Activated CD8-positive, alpha-beta T cell treated with anti-CD3 and anti-CD28 coated beads for 36 hours (primary cell): Measurements from ENCODE around the gene LRRC8E. TPM values are rescaled to one million over a fixed set of nuclear protein-coding genes. Genes with fewer than 3 reads are reported as not detected.
A peak's percentile ranks its signal among the peaks of the same experiment; 100 is the strongest.

Source experiments
- ATAC-seq: fragments of 200-7000 bp; cut with Tn5 transposase; one replicate; pipeline ENCODE4 v1.10.0; 2021; ENCODE audit warnings: mild to moderate bottlenecking, moderate library complexity
- CTCF ChIA-PET: fragments of 350-600 bp; sonication (Branson Sonifier 250); formaldehyde crosslinking; loops from one replicate; lab custom pipeline; 2021; ENCODE audit warnings: antibody characterized with exemption; lab: Charles Lee
- POLR2A ChIA-PET: fragments of 350-600 bp; sonication (Branson Sonifier 250); formaldehyde crosslinking; loops from one replicate; lab custom pipeline; 2021; ENCODE audit warnings: antibody characterized with exemption; lab: Charles Lee
- DNase-seq: peaks from one replicate; pipeline ENCODE4 v3.0.0-alpha.2; 2020
- H3K27ac Mint-ChIP-seq: one replicate; pipeline ENCODE4 v1.8.0; 2021; ENCODE audit warnings: mild to moderate bottlenecking, mixed read lengths
- H3K27me3 Mint-ChIP-seq: one replicate; pipeline ENCODE4 v1.8.0; 2021; ENCODE audit warnings: mixed read lengths
- H3K36me3 Mint-ChIP-seq: one replicate; pipeline ENCODE4 v1.8.0; 2021; ENCODE audit warnings: low read depth, mixed read lengths
- H3K4me1 Mint-ChIP-seq: one replicate; pipeline ENCODE4 v1.8.0; 2021; ENCODE audit warnings: low read depth, mixed read lengths
- H3K4me3 Mint-ChIP-seq: one replicate; pipeline ENCODE4 v1.8.0; 2021; ENCODE audit warnings: mild to moderate bottlenecking, moderate library complexity, mixed read lengths
- H3K9me3 Mint-ChIP-seq: one replicate; pipeline ENCODE4 v1.8.0; 2021; ENCODE audit warnings: mixed read lengths
- CTCF ChIP-seq: fragments of 200-600 bp; IDR thresholded peaks from one replicate; pipeline ENCODE4 v1.8.0; 2022; ENCODE audit warnings: antibody characterized with exemption, mild to moderate bottlenecking
- intact Hi-C: fragments of 100-400 bp; cut with micrococcal nuclease; formaldehyde crosslinking; loops from one replicate; pipeline ENCODE4 v1.10.0; 2022
- total RNA-seq, 2 experiments: library from RNA; stranded (reverse); gene quantifications; one replicate each; pipeline ENCODE4 v1.2.3, GENCODE V29; 2021

LRRC8E gene
- total RNA-seq, 2 experiments from 2014 or later = not detected

- TF ChIP-seq CTCF = no peak
- ATAC-seq (no peak), DNase-seq (no peak)
- H3K4me1 Mint-ChIP-seq = peaks cover 12% of the 10 kb centered on the region
- CTCF ChIA-PET = interaction anchor here (1.5 to 2.0 kb wide), 2 partner anchors 31 to 220 kb away, joined by 3 to 6 read pairs; partner anchors contain the start of gene TRAPPC5
- H3K9me3 Mint-ChIP-seq = no peaks in the 10 kb centered on the region
- POLR2A ChIA-PET = interaction anchor here (1.0 to 2.2 kb wide), 4 partner anchors 13 to 43 kb away, joined by 3 to 6 read pairs (median 4); partner anchors contain the start of genes LRRC8E and TIMM44
- intact Hi-C loops = no loop called here
- H3K27me3 Mint-ChIP-seq = no peaks in the 10 kb centered on the region
- H3K36me3 Mint-ChIP-seq = peaks cover 10% of the 10 kb centered on the region
- no peak overlapping the region for H3K4me3 Mint-ChIP-seq
- no peak overlapping the region for H3K27ac Mint-ChIP-seq
Measured at GRCh38 chr19:7900401-7900870, 12.1 kb downstream of the LRRC8E start.

GRCh38 chr19:7900931-7901330 is 12.6 kb downstream of the LRRC8E start:
- no peak for ATAC-seq
- Mint-ChIP-seq H3K27ac (no peak overlapping the region), H3K36me3 (peaks cover 13% of the 10 kb centered on the region), H3K27me3 (no peaks in the 10 kb centered on the region), H3K9me3 (no peaks in the 10 kb centered on the region), H3K4me1 (peaks cover 16% of the 10 kb centered on the region), H3K4me3 (no peak overlapping the region)
- intact Hi-C loops = no loop called here
- ChIA-PET CTCF (interaction anchor here (1.5 to 2.0 kb wide), 2 partner anchors 31 to 220 kb away, joined by 3 to 6 read pairs; partner anchors contain the start of gene TRAPPC5), POLR2A (interaction anchor here (1.0 to 2.2 kb wide), 4 partner anchors 13 to 43 kb away, joined by 3 to 6 read pairs (median 4); partner anchors contain the start of genes LRRC8E and TIMM44)
- no peak for TF ChIP-seq CTCF
- DNase-seq = no peak

- Mint-ChIP-seq H3K9me3 (no peaks in the 10 kb centered on the region), H3K36me3 (peaks cover 15% of the 10 kb centered on the region), H3K27ac (no peak overlapping the region), H3K4me3 (no peak overlapping the region), H3K4me1 (peaks cover 18% of the 10 kb centered on the region), H3K27me3 (no peaks in the 10 kb centered on the region)
- ChIA-PET POLR2A (interaction anchor here (0.7 to 1.8 kb wide), 5 partner anchors 14 to 81 kb away, joined by 3 to 5 read pairs (median 3); partner anchors contain the start of genes LRRC8E and TIMM44), CTCF (interaction anchor here (1.0 to 2.0 kb wide), 4 partner anchors 32 to 221 kb away, joined by 3 to 6 read pairs (median 4); partner anchors contain the start of gene TRAPPC5)
- DNase-seq (no peak), ATAC-seq (no peak)
- intact Hi-C loops = no loop called here
- no peak for TF ChIP-seq CTCF
Measured at GRCh38 chr19:7901337-7901736, 13.0 kb downstream of the LRRC8E start.

- H3K36me3 Mint-ChIP-seq = peaks cover 15% of the 10 kb centered on the region
- intact Hi-C loops = no loop called here
- H3K27ac Mint-ChIP-seq = peak overlapping the region; percentile 86
- TF ChIP-seq CTCF = no peak
- peaks cover 18% of the 10 kb centered on the region for H3K4me1 Mint-ChIP-seq
- ATAC-seq (no peak), DNase-seq (no peak)
- POLR2A ChIA-PET = interaction anchor here (1.5 to 1.6 kb wide), 2 partner anchors 14 to 21 kb away, joined by 5 to 13 read pairs; no protein-coding TSS in a partner anchor
- no peaks in the 10 kb centered on the region for H3K9me3 Mint-ChIP-seq
- H3K27me3 Mint-ChIP-seq = no peaks in the 10 kb centered on the region
- CTCF ChIA-PET = interaction anchor here (1.0 to 1.6 kb wide), 7 partner anchors 15 to 50 kb away, joined by 3 to 10 read pairs (median 4); partner anchors contain the start of genes SNAPC2 and TIMM44
- H3K4me3 Mint-ChIP-seq = peak overlapping the region; percentile 86
Measured at GRCh38 chr19:7902796-7903243, 14.5 kb downstream of the LRRC8E start.
